SK-N-DZ (cell line): ENCODE measurements around the gene CS.
"Not testable (repeated sequence)": the region's sequence is repeated elsewhere in the genome, so short reads cannot be mapped to it uniquely, and the experiment has no call there.

ENCODE experiments used
- DNase-seq: peaks from one replicate; pipeline ENCODE4 v3.0.0-alpha.2; 2015; ENCODE audit warnings: low spot score

CS gene

GRCh38 chr12:56280849-56281248 is 19.3 kb downstream of the CS start:
- no peak for DNase-seq

DNA sequence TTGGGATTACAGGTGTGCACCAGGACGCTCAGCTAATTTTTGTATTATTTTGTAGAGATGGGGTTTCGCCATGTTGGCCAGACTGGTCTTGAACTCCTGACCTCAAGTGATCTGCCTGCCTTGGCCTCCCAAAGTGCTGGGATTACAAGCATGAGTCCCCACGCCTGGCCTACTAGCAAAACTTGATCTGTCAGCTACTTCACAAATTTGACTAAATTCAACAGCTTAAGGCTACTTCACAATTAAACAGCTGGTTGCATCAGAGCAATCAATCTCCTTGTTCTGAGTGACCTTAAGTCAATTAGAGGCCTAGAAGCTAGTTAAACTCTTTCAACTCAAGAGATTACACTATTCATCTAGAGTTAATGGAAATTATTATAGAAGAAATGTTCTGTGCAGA is 21.2 kb downstream of the CS start:
- no peak for DNase-seq

GRCh38 chr12:56274299-56274698 is 25.8 kb downstream of the CS start:
- no peak for DNase-seq

GRCh38 chr12:56272468-56272867 is 27.7 kb downstream of the CS start:
- not testable (repeated sequence) for DNase-seq

DNA sequence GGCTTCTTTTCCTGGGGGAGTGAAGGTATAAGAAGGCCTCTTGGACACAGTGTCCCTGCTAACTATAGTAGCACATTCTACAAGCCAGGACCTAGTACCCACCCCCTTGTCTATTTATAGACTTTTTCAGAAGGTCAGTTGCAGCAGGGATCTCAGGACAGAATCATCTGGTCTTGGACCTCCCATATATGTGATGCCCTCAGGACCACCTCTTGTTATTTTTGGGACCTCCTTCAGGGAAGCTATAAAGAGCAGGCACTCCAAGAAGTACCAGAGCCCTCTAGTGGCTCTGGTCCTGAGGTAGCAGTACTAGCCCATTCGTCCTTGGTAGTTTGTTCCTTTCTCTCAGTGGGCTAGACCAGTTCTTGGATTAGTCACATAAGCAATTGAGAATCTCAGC is 29.1 kb downstream of the CS start:
- DNase-seq, result no peak

DNA sequence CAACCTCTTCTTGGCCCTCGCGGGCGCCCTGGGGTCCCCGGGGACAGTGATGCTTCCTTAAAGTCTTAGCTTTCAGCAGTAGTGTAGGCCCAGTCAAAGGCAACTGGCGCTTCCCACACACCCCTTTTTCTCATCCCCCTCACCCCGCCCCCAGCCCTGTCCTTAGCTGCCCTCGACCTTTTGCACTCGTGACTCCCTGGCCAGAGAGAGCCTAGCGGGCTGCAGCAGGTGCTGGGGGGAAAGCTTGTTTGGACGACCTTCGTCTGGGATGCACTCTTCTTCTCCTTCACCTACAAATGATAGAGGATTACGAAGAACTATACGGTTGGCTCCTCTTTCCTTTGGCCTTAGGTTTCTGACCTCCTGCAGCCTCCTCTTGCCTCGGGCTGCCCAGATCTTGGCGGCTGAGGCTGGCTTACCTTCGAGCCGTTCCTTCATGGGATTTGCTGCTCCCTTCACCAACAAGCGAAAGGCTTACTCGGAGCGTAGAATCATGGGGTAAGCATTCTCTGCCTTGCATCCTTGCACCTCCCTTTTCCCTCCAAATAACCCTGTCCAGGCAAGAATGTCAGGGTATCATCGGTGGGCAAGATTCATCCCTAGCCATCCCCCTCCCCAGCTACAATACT is 32.6 kb downstream of the CS start:
- DNase-seq, result peak; percentile 29

DNA sequence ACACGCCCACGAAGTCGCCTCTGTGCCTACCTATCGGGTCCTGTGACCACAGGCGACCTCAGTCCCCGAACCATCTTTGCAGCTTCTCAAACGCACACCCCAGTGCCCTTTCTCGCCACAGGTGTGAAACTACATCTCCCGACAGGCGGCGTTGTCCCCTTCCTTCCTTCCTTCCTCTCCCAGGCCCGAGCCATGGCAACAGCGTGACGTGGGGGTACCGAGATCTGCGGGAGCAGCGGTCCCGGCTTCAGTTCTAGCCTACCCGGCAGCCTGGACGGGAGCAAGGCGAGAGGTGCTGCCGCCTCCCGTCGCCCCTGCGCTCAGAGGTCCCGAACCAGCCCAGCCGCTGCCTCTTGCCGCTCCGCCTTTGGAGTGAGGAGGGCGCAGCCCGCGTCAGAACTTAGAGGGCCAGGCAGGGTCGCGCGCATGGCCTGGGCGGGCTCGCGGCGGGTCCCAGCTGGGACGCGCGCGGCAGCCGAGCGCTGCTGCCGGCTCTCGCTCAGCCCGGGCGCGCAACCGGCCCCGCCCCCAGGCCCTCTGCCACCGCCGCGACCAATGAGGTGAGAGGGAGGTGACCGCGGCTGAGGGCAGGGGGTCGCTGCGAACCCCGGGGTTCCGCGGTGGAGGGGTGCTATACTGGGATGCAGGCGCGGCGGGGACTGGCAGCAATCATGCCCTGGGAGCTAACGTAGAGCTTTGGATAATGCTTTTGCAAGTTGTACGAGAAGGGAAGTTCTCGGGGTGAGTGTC is 33.3 kb downstream of the CS start, which contains the start of gene COQ10A:
COQ10A (plus strand) TSS at position 250 of the 750 bp plus-strand sequence; CDS start at position 427, 177 bp downstream.
- DNase-seq, result peak; percentile 93

GRCh38 chr12:56266068-56266692 is 34.0 kb downstream of the CS start:
- DNase-seq, result not testable (repeated sequence)

DNA sequence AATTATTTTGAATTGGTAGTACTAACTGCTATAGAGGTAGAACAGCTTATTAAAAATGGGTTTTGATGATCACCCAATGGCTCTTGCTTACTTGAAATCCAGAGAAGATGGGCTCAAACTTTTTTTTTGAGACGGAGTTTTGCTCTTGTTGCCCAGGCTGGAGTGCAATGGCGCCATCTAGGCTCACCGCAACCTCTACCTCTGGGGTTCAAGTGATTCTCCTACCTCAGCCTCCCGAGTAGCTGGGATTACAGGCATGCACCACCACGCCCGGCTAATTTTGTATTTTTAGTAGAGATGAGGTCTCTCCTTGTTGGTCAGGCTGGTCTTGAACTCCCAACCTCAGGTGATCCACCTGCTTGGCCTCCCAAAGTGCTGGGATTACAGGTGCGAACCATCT is 37.2 kb downstream of the CS start:
- not testable (repeated sequence) for DNase-seq

- no peak for DNase-seq
Observed at GRCh38 chr12:56261503-56262232, 38.5 kb downstream of the CS start.

- no peak for DNase-seq
Observed at GRCh38 chr12:56260921-56261320, 39.2 kb downstream of the CS start.

- DNase-seq, result no peak
Observed at GRCh38 chr12:56260380-56260779, 39.8 kb downstream of the CS start.

- DNase-seq, result no peak
Observed at GRCh38 chr12:56258820-56259183, 41.3 kb downstream of the CS start.

- DNase-seq, result peak; percentile 62
Observed at GRCh38 chr12:56258068-56258819, 41.9 kb downstream of the CS start, which contains the start of gene ANKRD52. TSS of gene ANKRD52 (minus strand) at chr12:56258384. CDS start at chr12:56258269, 115 bp downstream.

DNA sequence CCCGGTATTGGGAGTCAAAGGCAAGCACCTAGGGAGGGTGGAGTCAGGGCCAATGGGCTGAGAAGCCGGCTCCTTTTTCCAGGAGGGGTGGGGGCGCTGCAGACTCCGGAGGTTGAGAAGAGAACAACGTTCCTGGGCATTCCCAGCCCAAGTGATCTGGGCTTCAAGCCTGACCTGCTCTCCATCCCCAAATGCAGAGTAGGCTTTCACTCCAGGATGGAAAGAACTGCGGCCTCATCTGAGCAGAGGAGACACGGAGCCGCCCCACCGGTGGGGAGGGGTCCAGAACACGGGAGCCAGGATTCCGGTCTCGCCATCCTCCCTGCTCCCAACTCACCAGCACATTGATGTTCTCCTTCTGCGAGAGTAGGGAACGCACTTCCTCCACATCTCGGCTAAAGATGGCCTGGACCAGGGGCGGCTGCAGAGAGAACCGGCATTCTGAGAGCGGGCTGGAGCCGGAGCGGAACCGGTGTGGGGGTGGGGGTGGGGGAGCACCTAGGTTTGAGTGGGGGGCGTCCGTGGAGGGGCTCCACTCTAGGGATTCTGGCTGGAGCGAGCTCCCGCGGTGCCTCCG is 42.6 kb downstream of the CS start:
- DNase-seq, result peak; percentile 34

DNA sequence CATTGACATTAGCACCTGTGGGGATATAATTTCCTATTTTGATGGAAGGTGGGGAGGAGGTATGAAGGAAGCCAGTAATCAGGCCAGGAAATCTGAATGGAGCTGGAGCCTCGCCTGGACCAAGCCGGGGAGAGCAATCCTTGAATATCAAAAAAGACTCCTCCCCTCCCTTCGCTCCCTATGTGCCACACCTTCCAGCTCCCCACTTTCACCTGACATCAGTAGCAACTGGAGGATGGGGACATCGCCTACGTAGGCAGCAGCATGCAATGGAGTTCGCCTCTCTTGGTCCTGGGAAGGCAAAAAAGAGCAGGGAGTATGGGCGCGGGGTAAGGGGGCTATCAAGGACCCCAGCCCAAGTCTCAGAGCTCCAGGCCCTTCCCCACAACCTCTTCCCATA is 43.1 kb downstream of the CS start:
- no peak for DNase-seq

DNA sequence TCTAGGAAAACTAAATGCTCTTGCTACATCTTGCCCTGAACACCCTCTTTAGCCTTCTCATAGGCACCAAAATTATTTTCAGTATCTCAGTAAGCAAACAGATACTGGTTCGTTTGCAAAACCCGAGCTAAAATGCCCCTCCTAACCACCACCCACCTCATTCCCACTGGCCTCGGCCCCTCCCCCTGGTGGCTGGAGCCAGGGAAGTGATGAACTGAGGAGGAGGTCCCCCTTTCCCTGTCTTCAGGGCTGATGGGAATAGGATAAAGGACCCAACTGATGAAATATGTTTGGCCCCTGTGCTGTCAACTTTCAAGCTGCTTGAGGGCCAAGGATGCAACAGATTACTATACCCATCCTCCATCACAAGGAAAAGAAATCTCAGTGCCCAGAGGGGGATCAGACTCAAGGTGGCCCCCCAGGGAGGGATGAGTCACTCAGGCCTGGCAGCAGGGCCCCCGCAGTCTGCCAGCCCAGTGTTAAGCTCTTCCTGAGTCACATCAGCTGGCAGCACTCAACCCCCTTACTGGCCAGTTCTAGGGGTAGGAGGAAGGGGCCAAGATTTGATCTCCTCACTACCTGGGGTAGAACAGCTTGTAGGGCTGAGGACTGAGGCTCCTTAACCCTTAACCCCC is 43.7 kb downstream of the CS start:
- DNase-seq, result no peak

- DNase-seq, result no peak
Observed at GRCh38 chr12:56255671-56256070, 44.5 kb downstream of the CS start.

DNA sequence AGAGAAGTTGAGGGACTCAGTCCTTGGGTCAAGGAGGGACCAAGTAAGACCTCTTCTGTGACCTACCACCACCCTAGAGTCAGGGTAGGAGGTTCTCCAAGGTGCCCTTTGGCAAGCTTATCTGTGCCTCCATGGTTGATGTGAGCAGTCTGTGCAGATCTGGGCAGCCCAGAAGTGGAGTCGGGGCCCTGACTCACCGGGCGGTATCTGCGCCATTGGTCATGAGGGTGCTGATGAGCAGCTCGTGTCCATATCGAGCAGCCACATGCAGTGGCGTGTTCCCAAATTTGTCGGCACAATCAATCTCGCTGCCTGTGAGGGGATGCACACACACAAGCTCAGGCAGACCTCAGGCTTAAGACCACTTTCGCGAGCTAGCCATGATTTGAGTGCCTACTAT is 47.0 kb downstream of the CS start:
- no peak for DNase-seq

DNA sequence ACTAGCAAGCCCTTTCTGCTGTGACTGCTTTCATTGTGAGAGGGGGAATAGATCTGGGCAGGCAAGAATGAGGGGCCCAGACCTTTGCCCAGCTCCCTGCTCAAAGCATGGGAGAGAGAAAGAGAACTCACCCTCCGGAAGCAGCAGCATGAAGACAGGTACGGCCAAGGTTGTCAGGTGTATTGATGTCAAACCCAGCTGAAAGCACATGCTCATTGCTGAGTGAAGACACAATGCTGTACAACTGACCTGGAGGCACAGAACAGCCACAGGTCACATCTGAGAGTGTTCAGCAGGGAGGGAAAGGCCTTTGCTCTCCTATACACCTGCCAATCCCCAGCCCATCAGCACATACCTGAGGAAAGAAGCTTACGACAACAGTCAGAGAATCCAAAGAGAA is 47.5 kb downstream of the CS start:
- no peak for DNase-seq
